Measurements from ENCODE around the gene TNRC18. TPM values are rescaled to one million over a fixed set of nuclear protein-coding genes. Genes with fewer than 3 reads are reported as not detected.
"Not testable (repeated sequence)": the region's sequence is repeated elsewhere in the genome, so short reads cannot be mapped to it uniquely, and the experiment has no call there.

The TNRC18 gene
- total RNA-seq, 4 donors from 2014 or later = 81.1 to 160 (median 104) TPM

GRCh38 chr7:5360451-5360850 is 63.2 kb downstream of the TNRC18 start:
- Histone ChIP-seq H3K4me3 (no peak overlapping the region), H3K4me1 (peaks cover 24% of the 10 kb centered on the region), H3K27me3 (no peaks in the 10 kb centered on the region), H3K36me3 (peaks cover 66% of the 10 kb centered on the region), H3K9me3 (no peaks in the 10 kb centered on the region), H3K27ac (no peak overlapping the region)
- no peak for DNase-seq (ENCODE audit: low spot score in 2 of 2)
- TF ChIP-seq EP300 (IDR thresholded peaks at IDR 0.05) (no peak), POLR2A (IDR thresholded peaks at IDR 0.05) (no peak), CTCF (IDR thresholded peaks at IDR 0.05) (no peak), POLR2AphosphoS5 (IDR thresholded peaks at IDR 0.05) (no peak)
- 92% methylated on average over 12 of the region's 12 CpGs for WGBS

GRCh38 chr7:5360021-5360420 is 63.6 kb downstream of the TNRC18 start:
- Histone ChIP-seq H3K4me1 (peaks cover 28% of the 10 kb centered on the region), H3K36me3 (peaks cover 66% of the 10 kb centered on the region)
- WGBS = 75% methylated on average over 6 of the region's 6 CpGs
- H3K9me3 ChIP-seq; H3K27ac ChIP-seq; H3K27me3 ChIP-seq; DNase-seq (ENCODE audit: low spot score in 2 of 2); H3K4me3 ChIP-seq: not testable (repeated sequence)

GRCh38 chr7:5359344-5359743 is 64.3 kb downstream of the TNRC18 start:
- DNase-seq (ENCODE audit: low spot score in 2 of 2) = no peak
- Histone ChIP-seq H3K27me3 (no peaks in the 10 kb centered on the region), H3K36me3 (peaks cover 66% of the 10 kb centered on the region), H3K4me3 (no peak overlapping the region), H3K4me1 (peaks cover 35% of the 10 kb centered on the region), H3K9me3 (no peaks in the 10 kb centered on the region), H3K27ac (no peak overlapping the region)
- TF ChIP-seq CTCF (IDR thresholded peaks at IDR 0.05) (no peak), POLR2AphosphoS5 (IDR thresholded peaks at IDR 0.05) (no peak), POLR2A (IDR thresholded peaks at IDR 0.05) (no peak), EP300 (IDR thresholded peaks at IDR 0.05) (no peak)
- 74% methylated on average over 9 of the region's 9 CpGs for WGBS

- Histone ChIP-seq H3K36me3 (peaks cover 73% of the 10 kb centered on the region), H3K27me3 (no peaks in the 10 kb centered on the region), H3K9me3 (no peaks in the 10 kb centered on the region), H3K4me1 (peaks cover 44% of the 10 kb centered on the region), H3K27ac (peak overlapping the region; percentile 4), H3K4me3 (no peak overlapping the region)
- no peak for DNase-seq (ENCODE audit: low spot score in 2 of 2)
- TF ChIP-seq POLR2AphosphoS5 (IDR thresholded peaks at IDR 0.05) = no peak
- TF ChIP-seq EP300 (IDR thresholded peaks at IDR 0.05) = no peak
- no peak for TF ChIP-seq CTCF (IDR thresholded peaks at IDR 0.05)
- no peak for TF ChIP-seq POLR2A (IDR thresholded peaks at IDR 0.05)
- WGBS = 53% methylated on average over 10 of the region's 10 CpGs
Measured at GRCh38 chr7:5357951-5358350, 65.7 kb downstream of the TNRC18 start.

- Histone ChIP-seq H3K27ac (no peak overlapping the region), H3K27me3 (no peaks in the 10 kb centered on the region), H3K9me3 (no peaks in the 10 kb centered on the region), H3K36me3 (peaks cover 72% of the 10 kb centered on the region), H3K4me1 (peaks cover 44% of the 10 kb centered on the region), H3K4me3 (no peak overlapping the region)
- no peak for DNase-seq (ENCODE audit: low spot score in 2 of 2)
- 92% methylated on average over 16 of the region's 16 CpGs for WGBS
- no peak for TF ChIP-seq CTCF (IDR thresholded peaks at IDR 0.05)
- TF ChIP-seq POLR2AphosphoS5 (IDR thresholded peaks at IDR 0.05) = no peak
- TF ChIP-seq EP300 (IDR thresholded peaks at IDR 0.05) = no peak
- TF ChIP-seq POLR2A (IDR thresholded peaks at IDR 0.05) = no peak
Measured at GRCh38 chr7:5356751-5357119, 66.9 kb downstream of the TNRC18 start.

Data from suprapubic skin (tissue), 4 donors.